Jurkat, Clone E6-1 (cell line): ENCODE results near the gene DRD4.
"Not testable (repeated sequence)": the region's sequence is repeated elsewhere in the genome, so short reads cannot be mapped to it uniquely, and the experiment has no call there.

Experiments
- DNase-seq: peaks from one replicate; pipeline ENCODE4 v3.0.0-alpha.2; 2011; ENCODE audit warnings: low read depth, low spot score
- H3K4me3 ChIP-seq: 2 replicates; pipeline ENCODE4 v1.5.1; 2011; ENCODE audit warnings: mild to moderate bottlenecking, low read length, control low read depth, moderate library complexity

DRD4 gene

GRCh38 chr11:639332-639955 lies 2.4 kb downstream of the DRD4 start:
- DNase-seq: no peak
- no peak overlapping the region for H3K4me3 ChIP-seq

GRCh38 chr11:640021-640706 lies 3.1 kb downstream of the DRD4 start:
- no peak for DNase-seq
- no peak overlapping the region for H3K4me3 ChIP-seq

GRCh38 chr11:641806-642370 lies 4.8 kb downstream of the DRD4 start:
- no peak for DNase-seq
- H3K4me3 ChIP-seq: no peak overlapping the region

- DNase-seq: no peak
These were observed 6.3 kb downstream of the DRD4 start for GRCh38 chr11:643366-643765.

GRCh38 chr11:643849-644738 lies 7.0 kb downstream of the DRD4 start:
- H3K4me3 ChIP-seq: no peak overlapping the region
- no peak for DNase-seq

More at GRCh38 chr11:643366-643765, 6.3 kb downstream of the DRD4 start:
- H3K4me3 ChIP-seq: no peak overlapping the region

- H3K4me3 ChIP-seq: no peak overlapping the region
- no peak for DNase-seq
These were observed 8.5 kb downstream of the DRD4 start for GRCh38 chr11:645536-645935.

GRCh38 chr11:646214-646613 lies 9.1 kb downstream of the DRD4 start:
- no peak for DNase-seq
- no peak overlapping the region for H3K4me3 ChIP-seq

- not testable (repeated sequence) for H3K4me3 ChIP-seq, DNase-seq
These were observed 10.6 kb downstream of the DRD4 start for GRCh38 chr11:647672-648158.

GRCh38 chr11:650482-650881 lies 13.4 kb downstream of the DRD4 start:
- H3K4me3 ChIP-seq: no peak overlapping the region
- DNase-seq: no peak

- DNase-seq, H3K4me3 ChIP-seq: not testable (repeated sequence)
These were observed 16.1 kb downstream of the DRD4 start for GRCh38 chr11:653136-653535.

- no peak overlapping the region for H3K4me3 ChIP-seq
- no peak for DNase-seq
These were observed 16.8 kb downstream of the DRD4 start for GRCh38 chr11:653837-654236.

GRCh38 chr11:654444-654843 lies 17.4 kb downstream of the DRD4 start:
- not testable (repeated sequence) for DNase-seq

GRCh38 chr11:655036-655726 lies 18.1 kb downstream of the DRD4 start:
- DNase-seq: no peak
- no peak overlapping the region for H3K4me3 ChIP-seq

More at GRCh38 chr11:654444-654843, 17.4 kb downstream of the DRD4 start:
- H3K4me3 ChIP-seq: not testable (repeated sequence)

- no peak overlapping the region for H3K4me3 ChIP-seq
- DNase-seq: no peak
These were observed 19.4 kb downstream of the DRD4 start for GRCh38 chr11:656426-656825.

GRCh38 chr11:656866-657265 lies 19.8 kb downstream of the DRD4 start:
- no peak for DNase-seq
- no peak overlapping the region for H3K4me3 ChIP-seq

- no peak overlapping the region for H3K4me3 ChIP-seq
- DNase-seq: no peak
These were observed 20.6 kb downstream of the DRD4 start for GRCh38 chr11:657691-658126.

- no peak for DNase-seq
- no peak overlapping the region for H3K4me3 ChIP-seq
These were observed 22.5 kb downstream of the DRD4 start for GRCh38 chr11:659532-660085.

GRCh38 chr11:660281-660680 lies 23.2 kb downstream of the DRD4 start:
- DNase-seq: no peak
- no peak overlapping the region for H3K4me3 ChIP-seq
